Measurements from ENCODE around the gene ANAPC13.

The ANAPC13 gene

DNA sequence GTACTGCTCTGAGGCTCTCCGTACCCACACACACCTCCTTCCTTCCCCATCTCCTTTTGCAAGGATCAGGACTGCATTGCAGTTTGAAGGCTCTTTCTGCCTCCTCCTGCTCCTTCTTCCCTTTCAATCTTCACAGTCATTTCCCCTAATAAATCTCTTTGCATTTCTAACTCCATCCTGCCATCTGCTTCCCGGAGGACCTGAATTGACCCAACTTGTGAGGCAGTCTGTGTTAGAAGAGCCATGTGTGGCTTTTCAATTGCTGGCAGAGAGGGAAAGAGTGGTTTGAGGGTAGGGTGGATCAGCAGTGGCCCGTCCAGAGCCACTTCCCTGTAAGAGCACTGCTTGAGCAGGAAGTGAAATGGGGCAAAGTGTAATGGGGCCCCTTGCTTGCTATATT is 35.8 kb downstream of the ANAPC13 start:
- no peak overlapping the region for H3K27ac Mint-ChIP-seq
- peaks cover 2% of the 10 kb centered on the region for H3K9me3 Mint-ChIP-seq
- no peak overlapping the region for H3K4me3 Mint-ChIP-seq
- H3K36me3 Mint-ChIP-seq (ENCODE audit: low read depth) = no peaks in the 10 kb centered on the region
- H3K27me3 Mint-ChIP-seq (ENCODE audit: low read depth) = peaks cover 31% of the 10 kb centered on the region
- no peaks in the 10 kb centered on the region for H3K4me1 Mint-ChIP-seq (ENCODE audit: low read depth)

DNA sequence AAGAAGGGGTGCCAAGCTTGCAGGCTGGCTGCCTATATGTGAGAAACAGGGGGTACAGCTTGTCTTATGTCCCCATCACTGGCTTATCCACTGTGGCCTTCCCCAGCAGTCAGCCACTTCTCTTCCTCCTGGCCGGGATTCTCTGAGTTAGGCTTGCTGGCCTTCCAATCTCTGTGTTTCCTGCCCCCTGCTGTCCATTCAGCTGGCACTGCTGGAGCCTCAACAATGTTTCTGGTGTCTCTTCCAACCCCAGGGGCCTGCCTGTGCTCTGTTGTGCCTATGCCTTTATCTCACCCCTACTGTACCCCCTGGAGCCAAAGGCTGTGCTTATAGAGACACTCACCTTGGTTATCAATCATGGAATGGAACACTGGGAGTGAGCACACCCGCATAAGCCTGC is 36.5 kb downstream of the ANAPC13 start:
- H3K4me3 Mint-ChIP-seq = no peak overlapping the region
- peaks cover 3% of the 10 kb centered on the region for H3K9me3 Mint-ChIP-seq
- no peak overlapping the region for H3K27ac Mint-ChIP-seq
- H3K27me3 Mint-ChIP-seq (ENCODE audit: low read depth) = peaks cover 36% of the 10 kb centered on the region
- H3K36me3 Mint-ChIP-seq (ENCODE audit: low read depth) = no peaks in the 10 kb centered on the region
- H3K4me1 Mint-ChIP-seq (ENCODE audit: low read depth) = no peaks in the 10 kb centered on the region

DNA sequence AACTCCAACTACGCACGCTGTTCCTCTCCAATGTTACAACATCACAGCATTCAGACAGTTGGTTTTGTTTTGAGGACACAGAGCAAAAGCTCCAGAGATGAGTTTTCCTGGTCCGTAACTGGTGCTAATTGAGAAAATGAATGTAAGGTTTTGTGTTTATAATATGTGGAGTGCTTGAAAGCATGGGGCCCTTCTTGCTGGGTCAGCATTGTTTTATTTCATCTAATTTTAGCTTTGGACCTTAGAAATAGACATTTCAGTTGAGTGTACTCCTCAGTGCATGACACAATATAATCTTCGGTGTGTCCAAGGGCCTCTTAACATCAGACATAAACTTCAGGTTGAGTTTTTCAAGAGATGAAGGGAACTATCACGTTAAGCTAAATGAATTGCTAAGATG is 37.1 kb downstream of the ANAPC13 start:
- H3K9me3 Mint-ChIP-seq = peaks cover 3% of the 10 kb centered on the region
- H3K27me3 Mint-ChIP-seq (ENCODE audit: low read depth) = peaks cover 32% of the 10 kb centered on the region
- H3K4me3 Mint-ChIP-seq = no peak overlapping the region
- no peak overlapping the region for H3K27ac Mint-ChIP-seq
- no peaks in the 10 kb centered on the region for H3K4me1 Mint-ChIP-seq (ENCODE audit: low read depth)
- no peaks in the 10 kb centered on the region for H3K36me3 Mint-ChIP-seq (ENCODE audit: low read depth)

DNA sequence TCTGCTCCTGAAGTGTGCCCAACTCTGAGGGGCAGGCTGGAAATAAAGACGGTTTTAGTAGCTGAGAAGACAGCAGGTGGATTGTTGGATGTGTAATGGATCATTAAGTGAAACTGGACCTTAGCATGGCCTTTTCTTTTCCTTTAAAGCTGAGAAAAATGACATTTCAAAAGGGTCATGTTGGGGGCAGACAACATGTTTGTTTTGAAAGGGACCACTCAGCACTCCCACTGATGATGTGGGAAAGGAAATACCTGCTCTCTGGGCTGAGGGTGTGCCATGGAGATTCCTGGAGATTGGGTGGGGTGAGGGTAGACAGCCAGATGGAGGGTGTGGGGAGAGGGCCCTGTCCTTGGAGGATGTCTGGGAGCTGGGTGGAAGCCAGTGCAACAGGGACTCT is 38.4 kb downstream of the ANAPC13 start:
- no peaks in the 10 kb centered on the region for H3K4me1 Mint-ChIP-seq (ENCODE audit: low read depth)
- H3K4me3 Mint-ChIP-seq = no peak overlapping the region
- no peak overlapping the region for H3K27ac Mint-ChIP-seq
- no peaks in the 10 kb centered on the region for H3K36me3 Mint-ChIP-seq (ENCODE audit: low read depth)
- peaks cover 3% of the 10 kb centered on the region for H3K9me3 Mint-ChIP-seq
- peaks cover 29% of the 10 kb centered on the region for H3K27me3 Mint-ChIP-seq (ENCODE audit: low read depth)

- Mint-ChIP-seq H3K4me1 (ENCODE audit: low read depth) (no peaks in the 10 kb centered on the region), H3K36me3 (ENCODE audit: low read depth) (no peaks in the 10 kb centered on the region), H3K9me3 (peaks cover 3% of the 10 kb centered on the region), H3K27me3 (ENCODE audit: low read depth) (peaks cover 25% of the 10 kb centered on the region), H3K27ac (no peak overlapping the region), H3K4me3 (no peak overlapping the region)
Measured at GRCh38 chr3:134446800-134447199, 39.0 kb downstream of the ANAPC13 start.

- Mint-ChIP-seq H3K4me3 (no peak overlapping the region), H3K27ac (no peak overlapping the region), H3K9me3 (peaks cover 3% of the 10 kb centered on the region), H3K36me3 (ENCODE audit: low read depth) (no peaks in the 10 kb centered on the region), H3K27me3 (ENCODE audit: low read depth) (peaks cover 25% of the 10 kb centered on the region), H3K4me1 (ENCODE audit: low read depth) (no peaks in the 10 kb centered on the region)
Measured at GRCh38 chr3:134445636-134446035, 40.1 kb downstream of the ANAPC13 start.

DNA sequence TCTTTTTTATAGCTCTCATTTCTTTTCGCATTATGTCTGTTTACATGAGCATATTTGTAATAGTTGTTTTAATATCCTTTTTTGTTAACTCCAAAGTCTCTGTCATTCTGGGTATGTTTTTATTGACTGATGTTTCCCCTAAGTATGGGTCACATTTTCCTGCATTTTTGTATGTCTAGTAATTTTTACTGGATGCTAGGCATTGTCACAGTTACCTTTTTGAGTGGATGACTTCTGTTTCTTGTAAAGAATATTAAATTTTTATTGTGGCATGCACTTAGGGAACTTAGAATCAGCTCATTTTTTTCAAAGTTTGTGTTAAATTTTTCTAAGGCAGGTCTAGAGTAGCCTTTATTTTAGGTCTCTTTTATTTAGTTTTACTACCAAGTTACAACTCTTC is 40.7 kb downstream of the ANAPC13 start:
- no peaks in the 10 kb centered on the region for H3K36me3 Mint-ChIP-seq (ENCODE audit: low read depth)
- no peak overlapping the region for H3K4me3 Mint-ChIP-seq
- H3K9me3 Mint-ChIP-seq = peaks cover 3% of the 10 kb centered on the region
- no peaks in the 10 kb centered on the region for H3K4me1 Mint-ChIP-seq (ENCODE audit: low read depth)
- no peak overlapping the region for H3K27ac Mint-ChIP-seq
- peaks cover 26% of the 10 kb centered on the region for H3K27me3 Mint-ChIP-seq (ENCODE audit: low read depth)

GRCh38 chr3:134441821-134442220 is 44.0 kb downstream of the ANAPC13 start:
- no peaks in the 10 kb centered on the region for H3K4me1 Mint-ChIP-seq (ENCODE audit: low read depth)
- H3K27me3 Mint-ChIP-seq (ENCODE audit: low read depth) = peaks cover 36% of the 10 kb centered on the region
- no peak overlapping the region for H3K4me3 Mint-ChIP-seq
- no peak overlapping the region for H3K27ac Mint-ChIP-seq
- peaks cover 3% of the 10 kb centered on the region for H3K9me3 Mint-ChIP-seq
- no peaks in the 10 kb centered on the region for H3K36me3 Mint-ChIP-seq (ENCODE audit: low read depth)

- Mint-ChIP-seq H3K36me3 (ENCODE audit: low read depth) (no peaks in the 10 kb centered on the region), H3K4me1 (ENCODE audit: low read depth) (no peaks in the 10 kb centered on the region), H3K4me3 (no peak overlapping the region), H3K27me3 (ENCODE audit: low read depth) (peaks cover 33% of the 10 kb centered on the region), H3K9me3 (peaks cover 3% of the 10 kb centered on the region), H3K27ac (no peak overlapping the region)
Measured at GRCh38 chr3:134441321-134441720, 44.5 kb downstream of the ANAPC13 start.

- no peak overlapping the region for H3K27ac Mint-ChIP-seq
- no peaks in the 10 kb centered on the region for H3K36me3 Mint-ChIP-seq (ENCODE audit: low read depth)
- H3K4me1 Mint-ChIP-seq (ENCODE audit: low read depth) = no peaks in the 10 kb centered on the region
- no peak overlapping the region for H3K4me3 Mint-ChIP-seq
- H3K9me3 Mint-ChIP-seq = no peaks in the 10 kb centered on the region
- H3K27me3 Mint-ChIP-seq (ENCODE audit: low read depth) = peaks cover 15% of the 10 kb centered on the region
Measured at GRCh38 chr3:134437211-134437752, 48.5 kb downstream of the ANAPC13 start.

GRCh38 chr3:134432236-134432635 is 53.5 kb downstream of the ANAPC13 start:
- no peaks in the 10 kb centered on the region for H3K4me1 Mint-ChIP-seq (ENCODE audit: low read depth)
- no peaks in the 10 kb centered on the region for H3K36me3 Mint-ChIP-seq (ENCODE audit: low read depth)
- no peaks in the 10 kb centered on the region for H3K9me3 Mint-ChIP-seq
- H3K4me3 Mint-ChIP-seq = no peak overlapping the region
- H3K27ac Mint-ChIP-seq = no peak overlapping the region
- peaks cover 8% of the 10 kb centered on the region for H3K27me3 Mint-ChIP-seq (ENCODE audit: low read depth)

- Mint-ChIP-seq H3K36me3 (ENCODE audit: low read depth) (no peaks in the 10 kb centered on the region), H3K4me3 (no peak overlapping the region), H3K27me3 (ENCODE audit: low read depth) (peaks cover 5% of the 10 kb centered on the region), H3K4me1 (ENCODE audit: low read depth) (no peaks in the 10 kb centered on the region), H3K9me3 (no peaks in the 10 kb centered on the region), H3K27ac (no peak overlapping the region)
Measured at GRCh38 chr3:134430950-134431445, 54.8 kb downstream of the ANAPC13 start.

DNA sequence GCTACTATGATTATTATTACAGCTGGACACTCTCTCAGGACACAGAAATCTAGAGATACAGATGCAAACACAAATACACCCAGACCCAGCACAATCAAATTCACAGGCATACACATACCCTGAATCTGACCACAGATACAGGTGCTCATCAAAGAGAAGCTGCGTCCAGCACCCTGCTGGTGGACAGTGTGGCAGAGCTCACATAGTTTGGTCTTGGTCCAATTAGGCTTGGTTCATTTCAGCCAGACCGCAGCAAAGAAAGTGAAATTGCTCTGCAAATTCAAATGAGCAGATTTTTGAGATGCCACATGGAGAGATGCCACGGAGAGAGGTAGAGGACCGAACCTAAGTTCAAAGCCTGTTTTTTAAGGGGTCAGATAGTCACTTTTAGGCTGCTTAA is 55.6 kb downstream of the ANAPC13 start:
- H3K9me3 Mint-ChIP-seq = no peaks in the 10 kb centered on the region
- H3K4me3 Mint-ChIP-seq = no peak overlapping the region
- no peaks in the 10 kb centered on the region for H3K36me3 Mint-ChIP-seq (ENCODE audit: low read depth)
- H3K27me3 Mint-ChIP-seq (ENCODE audit: low read depth) = peaks cover 5% of the 10 kb centered on the region
- no peak overlapping the region for H3K27ac Mint-ChIP-seq
- no peaks in the 10 kb centered on the region for H3K4me1 Mint-ChIP-seq (ENCODE audit: low read depth)

DNA sequence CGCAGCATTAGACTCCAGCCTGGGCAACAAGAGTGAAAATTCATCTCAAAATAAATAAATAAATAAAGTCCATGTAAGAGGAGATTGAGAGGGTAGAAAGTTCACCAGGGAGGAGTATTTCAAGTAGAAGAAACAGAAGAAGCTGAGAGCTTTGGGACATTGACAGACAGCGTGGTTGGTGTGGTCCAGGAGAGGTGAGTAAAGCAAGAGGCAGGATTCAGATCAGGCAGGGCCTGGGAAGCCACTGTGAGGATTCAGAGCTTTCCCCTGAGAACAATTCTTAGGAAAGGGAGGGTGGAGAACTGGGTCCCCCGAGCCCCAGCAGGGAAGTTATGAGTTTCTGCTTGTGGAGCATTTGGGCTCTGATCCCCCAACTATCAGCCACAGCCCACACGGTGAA is 57.4 kb downstream of the ANAPC13 start:
- Mint-ChIP-seq H3K4me1 (ENCODE audit: low read depth) (no peaks in the 10 kb centered on the region), H3K27me3 (ENCODE audit: low read depth) (peaks cover 5% of the 10 kb centered on the region), H3K4me3 (no peak overlapping the region), H3K9me3 (no peaks in the 10 kb centered on the region), H3K27ac (no peak overlapping the region), H3K36me3 (ENCODE audit: low read depth) (no peaks in the 10 kb centered on the region)
